ENCODE data around the gene LGALS9B.
A peak's percentile ranks its signal among the peaks of the same experiment; 100 is the strongest.
"Not testable (repeated sequence)": the region's sequence is repeated elsewhere in the genome, so short reads cannot be mapped to it uniquely, and the experiment has no call there.

The LGALS9B gene

GRCh38 chr17:20466553-20466952 lies 786 bp downstream of the LGALS9B start:
- DNase-seq = not testable (repeated sequence)

GRCh38 chr17:20465535-20465934 lies 1.8 kb downstream of the LGALS9B start:
- not testable (repeated sequence) for DNase-seq

- DNase-seq = not testable (repeated sequence)
These were observed 2.4 kb downstream of the LGALS9B start for GRCh38 chr17:20464854-20465414.

GRCh38 chr17:20462158-20462557 lies 5.2 kb downstream of the LGALS9B start:
- not testable (repeated sequence) for DNase-seq

DNA sequence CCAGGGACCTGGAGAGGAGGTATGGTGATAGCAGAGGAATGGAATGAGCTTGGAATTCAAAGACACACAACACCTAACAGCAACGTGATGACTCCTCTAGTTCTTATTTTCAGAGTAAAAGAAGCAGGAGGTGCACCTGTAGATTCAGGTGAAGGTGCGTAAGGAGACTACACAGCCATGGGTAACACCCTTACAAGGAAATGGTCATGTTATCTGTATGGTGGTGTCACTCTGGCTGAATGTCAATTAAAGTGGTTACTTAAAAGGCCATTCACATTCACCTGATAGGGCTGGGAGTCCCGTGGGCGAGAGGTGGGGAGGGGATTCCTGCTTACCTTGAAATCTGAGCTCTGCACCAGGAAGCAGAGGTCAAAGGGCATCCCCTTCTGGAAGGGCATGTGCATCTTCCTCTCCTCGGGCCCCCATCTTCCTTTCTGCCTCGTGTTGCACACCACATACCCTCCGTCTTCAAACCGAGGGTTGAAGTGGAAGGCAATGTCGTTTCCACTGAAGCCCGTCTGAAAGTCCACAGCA lies 9.4 kb downstream of the LGALS9B start:
- not testable (repeated sequence) for DNase-seq

DNA sequence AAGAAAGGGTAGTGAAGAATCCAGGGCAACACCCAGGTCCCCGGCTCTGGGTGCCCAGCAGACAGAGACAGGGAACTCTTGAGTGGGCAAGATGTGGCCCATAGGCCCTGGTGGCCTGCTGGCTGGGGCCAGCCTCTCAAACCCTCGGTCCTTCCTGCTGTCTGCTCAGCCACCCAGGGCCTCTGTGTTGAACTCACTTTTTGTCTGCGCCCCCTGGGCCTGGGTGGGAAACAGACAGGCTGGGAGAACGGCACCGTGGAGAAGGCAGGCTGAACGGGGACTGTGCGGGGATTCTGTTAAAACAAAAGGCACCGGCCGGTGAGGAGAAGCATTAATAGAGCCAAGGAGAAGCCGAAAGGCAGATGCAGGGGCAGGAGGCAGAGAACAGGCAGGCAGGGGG lies 12.2 kb downstream of the LGALS9B start:
- not testable (repeated sequence) for DNase-seq

- DNase-seq = not testable (repeated sequence)
These were observed 13.4 kb downstream of the LGALS9B start for GRCh38 chr17:20453820-20454434.

GRCh38 chr17:20450852-20451251 lies 16.5 kb downstream of the LGALS9B start:
- DNase-seq = peak; percentile 75

GRCh38 chr17:20447534-20448321 lies 19.6 kb downstream of the LGALS9B start:
- not testable (repeated sequence) for DNase-seq

- not testable (repeated sequence) for DNase-seq
These were observed 20.4 kb downstream of the LGALS9B start for GRCh38 chr17:20446895-20447294.

GRCh38 chr17:20444581-20445236 lies 22.6 kb downstream of the LGALS9B start:
- DNase-seq = not testable (repeated sequence)

- DNase-seq = not testable (repeated sequence)
These were observed 23.2 kb downstream of the LGALS9B start for GRCh38 chr17:20444173-20444572.

DNA sequence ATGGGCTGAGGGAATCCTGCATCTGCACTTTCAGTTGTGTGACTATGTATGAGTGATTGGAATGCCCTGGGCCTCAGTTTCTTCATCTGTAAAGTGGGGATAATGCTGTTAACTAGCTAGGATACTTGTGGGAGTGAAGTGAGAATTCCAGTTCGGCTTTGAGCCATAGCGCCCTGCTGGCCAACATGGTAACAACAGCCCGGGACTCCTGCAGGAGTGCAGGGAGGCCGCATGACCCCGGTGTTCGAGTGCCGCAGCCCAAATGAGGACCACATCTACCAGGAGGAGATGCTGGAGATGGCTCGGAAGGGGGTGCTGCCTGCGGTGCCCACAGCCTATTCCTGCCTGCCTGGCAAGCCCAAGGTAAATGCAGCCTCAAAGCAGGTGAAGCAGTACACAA lies 23.7 kb downstream of the LGALS9B start:
- DNase-seq = not testable (repeated sequence)

- DNase-seq = not testable (repeated sequence)
These were observed 26.7 kb downstream of the LGALS9B start for GRCh38 chr17:20440665-20441064.

GRCh38 chr17:20435166-20435565 lies 32.2 kb downstream of the LGALS9B start:
- DNase-seq = not testable (repeated sequence)

DNA sequence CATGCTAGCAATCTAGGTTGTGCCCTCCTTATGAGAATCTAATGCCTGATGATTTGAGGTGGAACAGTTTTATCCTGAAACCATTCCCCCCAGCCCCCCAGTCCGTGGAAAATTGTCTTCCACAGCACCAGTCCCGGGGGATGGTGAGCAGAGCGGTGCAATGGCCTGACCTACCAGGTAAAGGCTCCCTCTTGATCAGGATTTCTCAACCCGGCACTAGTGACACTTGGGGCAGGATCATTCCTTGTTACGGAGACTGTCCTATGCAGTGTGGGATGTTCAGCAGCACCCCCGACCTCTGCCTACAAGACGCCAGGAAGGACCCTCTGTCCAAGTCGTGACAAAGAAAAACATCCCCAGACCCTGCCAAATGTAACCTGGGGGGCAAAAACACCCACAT lies 34.0 kb downstream of the LGALS9B start:
- DNase-seq = not testable (repeated sequence)

DNA sequence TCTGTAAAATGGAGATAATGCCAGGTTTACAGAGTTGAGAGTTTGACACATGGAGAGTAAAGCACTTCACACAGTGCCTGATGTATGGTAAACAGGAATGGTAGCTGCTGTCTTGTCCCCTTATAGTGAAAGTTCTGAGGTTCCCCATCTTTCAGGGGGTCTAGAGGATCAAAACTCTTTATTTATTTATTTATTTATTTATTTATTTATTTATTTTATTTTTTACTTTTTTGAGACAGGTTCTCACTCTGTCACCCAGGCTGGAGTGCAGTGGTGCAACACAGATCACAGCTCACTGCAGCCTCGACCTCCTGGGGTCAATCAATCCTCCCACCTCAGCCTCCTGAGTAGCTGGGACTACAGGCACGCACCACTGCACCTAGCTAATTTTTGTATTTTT lies 40.1 kb downstream of the LGALS9B start:
- DNase-seq = not testable (repeated sequence)

- not testable (repeated sequence) for DNase-seq
These were observed 44.5 kb downstream of the LGALS9B start for GRCh38 chr17:20422826-20423225.

- not testable (repeated sequence) for DNase-seq
These were observed 48.5 kb downstream of the LGALS9B start for GRCh38 chr17:20418838-20419237.

GRCh38 chr17:20417492-20418080 lies 49.8 kb downstream of the LGALS9B start:
- not testable (repeated sequence) for DNase-seq

DNA sequence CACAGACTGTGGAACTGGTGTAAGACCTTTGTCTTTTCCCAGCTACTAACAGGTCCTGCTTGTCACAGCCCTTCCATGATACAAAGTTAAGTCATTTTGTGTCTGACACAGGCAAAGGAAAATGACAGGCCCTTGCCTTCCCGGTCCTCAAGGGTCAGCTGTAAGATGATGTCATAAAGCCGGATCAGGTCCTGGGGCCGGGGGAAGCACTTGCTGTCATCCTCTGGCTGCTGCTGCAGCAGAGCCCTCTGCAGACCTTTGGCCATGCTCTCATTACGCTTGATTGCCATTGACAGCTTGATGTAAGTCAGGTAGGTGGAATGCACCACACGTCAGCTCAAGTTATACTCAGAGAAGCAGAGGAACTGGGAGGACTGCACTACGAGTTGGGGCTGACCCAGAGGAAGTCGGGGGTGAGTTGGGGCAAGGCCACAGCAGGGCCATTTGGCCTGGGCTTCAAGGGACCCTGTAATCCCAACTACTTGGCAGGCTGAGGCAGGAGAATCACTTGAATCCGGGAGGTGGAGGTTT lies 50.9 kb downstream of the LGALS9B start:
- not testable (repeated sequence) for DNase-seq

GRCh38 chr17:20415479-20415878 lies 51.9 kb downstream of the LGALS9B start:
- not testable (repeated sequence) for DNase-seq

Data from activated CD4-positive, alpha-beta T cell treated with anti-CD3 and anti-CD28 coated beads, Interleukin-2, Interleukin-6, amounts not matched to agents 100 ng/mL and 50 ng/mL, durations not matched to agents 16 hours and 8 hours (primary cell).